Thyroid gland (tissue), 4 donors: ENCODE measurements around the gene AMBP. TPM values are rescaled to one million over a fixed set of nuclear protein-coding genes. Genes with fewer than 3 reads are reported as not detected.

Experiments
- DNase-seq, 2 donors: peaks; one replicate each; pipeline ENCODE4 v3.0.0-alpha.2; 2019
- H3K27ac ChIP-seq, 3 donors: fragments of 200-600 bp; sonication (generic); 1 replicate in 2 of 3; 2 replicates in 1 of 3; pipeline ENCODE4 v1.5.1; 2016 to 2019; ENCODE audit warnings: mild to moderate bottlenecking in 1 of 3, moderate library complexity in 1 of 3
- H3K27me3 ChIP-seq: fragments of 200-600 bp; sonication (generic); one replicate; pipeline ENCODE4 v1.5.1; 2019
- H3K36me3 ChIP-seq, 2 donors: fragments of 200-600 bp; sonication (generic); one replicate each; pipeline ENCODE4 v1.5.1; 2016 to 2019
- H3K4me1 ChIP-seq, 2 donors: fragments of 200-600 bp; sonication (generic); one replicate each; pipeline ENCODE4 v1.5.1; 2017 to 2019
- H3K4me3 ChIP-seq, 3 donors: fragments of 200-600 bp; sonication (generic); replicated peaks in 1 of 3; 1 replicate in 2 of 3; 2 replicates in 1 of 3; pipeline ENCODE4 v1.5.1; 2016; ENCODE audit warnings: mild to moderate bottlenecking in 1 of 3
- H3K9me3 ChIP-seq: fragments of 200-600 bp; sonication (generic); one replicate; pipeline ENCODE4 v1.5.1; 2017
- POLR2A ChIP-seq, 2 donors: fragments of 450-650 bp; IDR thresholded peaks; one replicate each; pipeline ENCODE4 v1.6.1; 2017; ENCODE audit warnings: antibody characterized with exemption in 2 of 2, mild to moderate bottlenecking in 2 of 2, moderate library complexity in 1 of 2
- WGBS, 2 donors: methylation state at CpG; one replicate each; pipeline ENCODE4 v1.1.5; 2017; 5-methylcytosine and 5-hydroxymethylcytosine counted together
- intact Hi-C: fragments of 100-400 bp; cut with DNase I; formaldehyde crosslinking; loops from one replicate; pipeline ENCODE4 v1.15.1; 2023
- total RNA-seq, 4 donors: library from RNA; depleted of rRNA; stranded (reverse); fragments of >200 nt; gene quantifications; one replicate each; pipeline ENCODE4 v1.2.3, GENCODE V29; 2016
- TF ChIP-seq, protein P1 (sequence below), 6 experiments: fragments of 200-600 bp in 3 of 6; fragments of 450-650 bp in 3 of 6; sonication (generic) in 3 of 6; IDR thresholded peaks; one replicate each; pipeline ENCODE4 v1.5.1; 2016 to 2019; ENCODE audit warnings: antibody characterized with exemption in 6 of 6, mild to moderate bottlenecking in 2 of 6, inconsistent platforms in 1 of 6, moderate library complexity in 1 of 6

The AMBP gene
- total RNA-seq, 4 donors from 2014 or later: 0.83 to 4.2 (median 2.1) TPM; not detected in 1

DNA sequence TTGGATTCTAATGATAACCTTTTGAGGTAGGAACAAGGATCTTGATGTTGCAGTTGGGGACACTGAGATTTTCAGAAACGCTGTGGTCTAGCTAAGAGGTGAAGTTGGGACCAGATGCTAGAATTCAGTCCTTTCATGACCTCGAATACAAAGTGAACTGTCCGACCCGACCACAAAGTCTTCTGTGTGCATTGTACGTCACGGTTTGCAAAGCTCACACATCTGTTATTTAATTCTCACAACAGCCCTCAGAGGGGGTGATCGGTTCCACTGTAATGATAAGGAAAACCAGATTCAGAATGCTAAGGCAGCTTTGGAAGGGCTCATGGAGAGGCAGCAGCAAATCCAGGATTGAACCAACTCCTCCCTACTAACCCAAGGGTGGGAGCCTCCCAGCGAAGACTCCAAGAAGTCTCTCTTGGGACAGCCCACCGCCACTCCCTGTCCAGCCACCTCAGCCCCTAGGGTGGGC lies 37.6 kb upstream of the AMBP start:
- Histone ChIP-seq H3K4me3 (no peak overlapping the region), H3K36me3 (no peaks in the 10 kb centered on the region), H3K27ac (peak overlapping the region in 2 of 3 donors; percentile 59 to 67), H3K9me3 (no peaks in the 10 kb centered on the region), H3K27me3 (no peaks in the 10 kb centered on the region), H3K4me1 (peaks cover 19 to 49% of the 10 kb centered on the region in 2 donors)
- no peak for TF ChIP-seq POLR2A (IDR thresholded peaks at IDR 0.05)
- TF ChIP-seq, protein P1, sequence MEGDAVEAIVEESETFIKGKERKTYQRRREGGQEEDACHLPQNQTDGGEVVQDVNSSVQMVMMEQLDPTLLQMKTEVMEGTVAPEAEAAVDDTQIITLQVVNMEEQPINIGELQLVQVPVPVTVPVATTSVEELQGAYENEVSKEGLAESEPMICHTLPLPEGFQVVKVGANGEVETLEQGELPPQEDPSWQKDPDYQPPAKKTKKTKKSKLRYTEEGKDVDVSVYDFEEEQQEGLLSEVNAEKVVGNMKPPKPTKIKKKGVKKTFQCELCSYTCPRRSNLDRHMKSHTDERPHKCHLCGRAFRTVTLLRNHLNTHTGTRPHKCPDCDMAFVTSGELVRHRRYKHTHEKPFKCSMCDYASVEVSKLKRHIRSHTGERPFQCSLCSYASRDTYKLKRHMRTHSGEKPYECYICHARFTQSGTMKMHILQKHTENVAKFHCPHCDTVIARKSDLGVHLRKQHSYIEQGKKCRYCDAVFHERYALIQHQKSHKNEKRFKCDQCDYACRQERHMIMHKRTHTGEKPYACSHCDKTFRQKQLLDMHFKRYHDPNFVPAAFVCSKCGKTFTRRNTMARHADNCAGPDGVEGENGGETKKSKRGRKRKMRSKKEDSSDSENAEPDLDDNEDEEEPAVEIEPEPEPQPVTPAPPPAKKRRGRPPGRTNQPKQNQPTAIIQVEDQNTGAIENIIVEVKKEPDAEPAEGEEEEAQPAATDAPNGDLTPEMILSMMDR (IDR thresholded peaks at IDR 0.05): no peak
- intact Hi-C loops: no loop called here
- no peak for DNase-seq
- 34 to 39% methylated on average over 9 of the region's 9 CpGs for WGBS, 2 donors

DNA sequence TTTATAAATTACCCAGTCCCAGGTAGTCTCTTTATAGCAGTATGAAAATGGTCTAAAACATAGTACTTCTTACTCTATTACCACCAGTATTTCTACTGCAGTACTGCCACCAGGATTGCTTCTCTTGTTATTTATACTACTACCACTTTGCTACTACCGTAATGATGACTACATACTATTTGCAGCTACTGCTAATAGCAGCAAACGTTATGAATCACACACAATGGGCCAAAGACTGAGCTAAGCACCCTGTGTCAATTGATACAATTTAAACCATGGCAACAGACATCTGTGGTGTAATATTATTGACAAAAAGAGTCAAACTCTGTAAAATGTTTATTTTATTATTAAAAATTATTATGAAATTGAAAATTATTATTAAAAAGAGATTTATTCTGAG lies 36.3 kb upstream of the AMBP start:
- intact Hi-C loops: no loop called here
- Histone ChIP-seq H3K36me3 (no peaks in the 10 kb centered on the region), H3K9me3 (no peaks in the 10 kb centered on the region), H3K4me3 (no peak overlapping the region), H3K4me1 (peaks cover 19 to 48% of the 10 kb centered on the region in 2 donors), H3K27me3 (no peaks in the 10 kb centered on the region), H3K27ac (no peak overlapping the region)
- no peak for DNase-seq
- 58 to 62% methylated on average over 2 of the region's 2 CpGs for WGBS, 2 donors
- TF ChIP-seq, protein P1 (IDR thresholded peaks at IDR 0.05): no peak
- no peak for TF ChIP-seq POLR2A (IDR thresholded peaks at IDR 0.05)

DNA sequence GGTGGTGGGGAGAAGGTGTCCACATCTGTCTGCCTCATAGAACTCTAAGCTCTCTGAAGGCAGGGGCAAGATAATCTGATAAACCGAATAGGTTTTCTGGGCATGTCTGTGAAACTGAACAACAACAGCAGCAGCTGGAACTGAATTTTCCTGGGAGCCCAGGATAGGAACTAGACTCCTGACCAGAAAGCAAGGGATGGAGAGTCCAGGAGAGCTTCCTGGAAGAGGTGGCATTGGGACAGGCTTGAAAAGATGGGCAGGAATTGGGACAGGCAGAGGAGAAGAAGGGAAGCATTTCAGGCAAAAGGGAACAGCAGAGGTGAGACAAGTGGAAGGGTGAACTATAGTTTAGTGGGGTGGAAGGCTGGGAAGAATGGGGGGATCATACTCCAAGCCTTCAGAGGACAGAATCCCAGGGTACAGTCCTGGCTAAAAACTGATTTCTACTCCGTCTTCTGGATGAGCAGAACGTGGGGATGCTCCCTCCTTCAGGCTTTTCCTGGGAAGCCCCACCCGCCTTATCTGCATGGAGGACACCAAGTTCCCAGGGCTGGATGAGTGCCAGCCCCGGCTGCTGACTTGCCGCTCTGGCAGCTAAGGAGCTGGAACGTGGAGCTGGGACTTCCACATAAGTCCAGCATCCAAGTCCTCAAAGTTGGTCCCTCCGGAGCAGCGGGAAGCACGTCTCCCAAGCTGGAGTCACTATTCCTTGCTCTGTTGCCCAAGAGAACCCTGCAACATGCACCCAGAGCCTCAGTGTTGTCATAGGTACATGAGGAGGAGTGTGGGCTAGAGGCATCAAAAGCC lies 34.9 kb upstream of the AMBP start:
- WGBS, 2 donors: 20 to 22% methylated on average over 8 to 10 of the region's 10 CpGs
- Histone ChIP-seq H3K27me3 (no peaks in the 10 kb centered on the region), H3K4me1 (peaks cover 17 to 38% of the 10 kb centered on the region in 2 donors), H3K4me3 (no peak overlapping the region), H3K36me3 (no peaks in the 10 kb centered on the region), H3K27ac (peak overlapping the region in 1 of 3 donors; percentile 15), H3K9me3 (no peaks in the 10 kb centered on the region)
- peak; percentile 86 to 88 for DNase-seq
- intact Hi-C loops: no loop called here
- TF ChIP-seq, protein P1 (IDR thresholded peaks at IDR 0.05): no peak
- no peak for TF ChIP-seq POLR2A (IDR thresholded peaks at IDR 0.05)

DNA sequence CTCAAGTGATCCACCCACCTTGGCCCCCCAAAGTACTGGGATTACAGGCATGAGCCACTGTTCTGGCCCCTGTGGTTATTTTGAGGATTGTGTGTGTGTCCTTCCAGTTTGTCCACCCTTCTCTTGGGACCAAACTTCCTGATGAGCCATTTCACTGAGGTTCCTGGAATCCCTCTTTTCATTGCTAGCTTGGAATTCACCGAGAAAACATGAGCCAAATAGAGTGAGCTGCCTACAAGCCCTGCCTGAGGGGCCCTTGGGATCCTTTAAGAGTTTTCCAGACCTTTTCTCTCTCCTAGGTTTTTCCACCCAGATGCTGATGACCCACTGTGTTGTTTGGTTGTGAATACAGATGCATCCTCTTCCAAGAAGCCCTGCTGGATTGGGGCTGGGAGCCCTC lies 34.2 kb upstream of the AMBP start:
- Histone ChIP-seq H3K4me3 (no peak overlapping the region), H3K36me3 (no peaks in the 10 kb centered on the region), H3K9me3 (no peaks in the 10 kb centered on the region), H3K4me1 (peaks cover 10 to 31% of the 10 kb centered on the region in 2 donors), H3K27me3 (no peaks in the 10 kb centered on the region), H3K27ac (peak overlapping the region in 1 of 3 donors; percentile 15)
- no peak for DNase-seq
- intact Hi-C loops: no loop called here
- TF ChIP-seq, protein P1 (IDR thresholded peaks at IDR 0.05): no peak
- no peak for TF ChIP-seq POLR2A (IDR thresholded peaks at IDR 0.05)
- 60 to 87% methylated on average over 1 of the region's 1 CpG for WGBS, 2 donors

DNA sequence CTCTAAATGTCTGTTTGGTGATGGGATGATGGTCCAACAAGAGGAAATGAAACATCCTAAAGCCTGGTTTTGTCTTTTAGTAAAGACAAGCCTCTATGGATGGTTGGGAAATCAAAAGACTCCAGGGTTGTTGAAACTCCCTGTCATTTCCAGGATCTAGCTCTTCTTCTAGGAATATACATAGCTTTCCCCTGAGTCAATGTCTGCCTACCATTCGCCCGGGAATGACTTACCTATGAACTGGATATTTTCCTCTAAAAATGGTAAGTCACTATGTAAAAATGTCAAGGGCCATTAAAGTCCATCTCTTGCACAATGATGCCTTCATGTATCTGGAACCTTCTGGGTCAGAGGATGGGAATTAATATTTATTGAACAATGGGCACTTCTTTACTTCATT lies 32.1 kb upstream of the AMBP start:
- no peaks in the 10 kb centered on the region for H3K27me3 ChIP-seq
- no peak overlapping the region for H3K4me3 ChIP-seq
- intact Hi-C loops: no loop called here
- H3K36me3 ChIP-seq: no peaks in the 10 kb centered on the region
- H3K4me1 ChIP-seq: peaks cover under 1 to 16% of the 10 kb centered on the region in 2 donors
- DNase-seq: no peak
- H3K9me3 ChIP-seq: no peaks in the 10 kb centered on the region
- H3K27ac ChIP-seq: no peak overlapping the region
- TF ChIP-seq, protein P1 (IDR thresholded peaks at IDR 0.05): no peak
- no peak for TF ChIP-seq POLR2A (IDR thresholded peaks at IDR 0.05)
- 81 to 95% methylated on average over 2 of the region's 2 CpGs for WGBS, 2 donors
